Kidney epithelial cell (primary cell): ENCODE measurements around the gene CTXN1. TPM values are rescaled to one million over a fixed set of nuclear protein-coding genes. Genes with fewer than 3 reads are reported as not detected.

ENCODE experiments used
- DNase-seq: peaks from one replicate; pipeline ENCODE4 v3.0.0-alpha.2; 2010; ENCODE audit warnings: low read depth
- H3K27me3 ChIP-seq: 2 replicates; pipeline ENCODE4 v1.6.0; 2011; ENCODE audit warnings: low read length; ENCODE audit not compliant: control insufficient read depth, insufficient read depth
- H3K36me3 ChIP-seq: 2 replicates; pipeline ENCODE4 v1.5.1; 2011; ENCODE audit warnings: low read length; ENCODE audit not compliant: control insufficient read depth, insufficient read depth
- H3K4me3 ChIP-seq: 2 replicates; pipeline ENCODE4 v1.5.1; 2011; ENCODE audit warnings: low read depth, mild to moderate bottlenecking, control low read depth, low read length
- CTCF ChIP-seq: IDR thresholded peaks from 2 replicates; pipeline ENCODE4 v1.5.1; 2011; ENCODE audit warnings: mild to moderate bottlenecking, moderate library complexity, low read length, control low read depth, inconsistent platforms; ENCODE audit not compliant: insufficient read depth, poor library complexity, severe bottlenecking
- total RNA-seq: library from RNA; depleted of rRNA; stranded (reverse); fragments of >200 nt; gene quantifications from 2 replicates; pipeline ENCODE4 v1.2.3, GENCODE V29; 2015

CTXN1 gene
- total RNA-seq, 1 donor from 2014 or later = 16.1 TPM

DNA sequence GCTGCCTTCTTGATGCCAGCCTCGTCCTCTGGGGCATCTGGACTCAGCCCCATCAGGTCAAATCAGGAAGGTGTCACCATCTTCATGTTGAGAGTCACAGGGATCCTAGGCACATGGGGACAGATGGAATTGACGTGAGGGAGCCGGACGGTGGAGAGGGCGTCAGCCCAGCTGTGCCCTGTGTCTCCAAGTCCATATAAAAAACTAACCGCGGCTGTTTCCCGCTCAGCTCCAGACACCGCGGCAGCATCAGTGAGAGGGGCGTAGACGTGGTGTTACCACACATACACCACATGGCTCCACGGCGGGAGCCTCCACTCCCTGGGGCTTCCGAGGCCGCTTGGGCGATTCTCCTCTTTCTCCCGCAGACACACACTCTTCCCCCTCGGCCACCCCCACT, 46.1 kb downstream of the CTXN1 start:
- TF ChIP-seq CTCF = no peak
- DNase-seq = no peak
- H3K4me3 ChIP-seq = no peak overlapping the region
- H3K27me3 ChIP-seq = peaks cover 4% of the 10 kb centered on the region
- no peaks in the 10 kb centered on the region for H3K36me3 ChIP-seq

- Histone ChIP-seq H3K4me3 (no peak overlapping the region), H3K36me3 (no peaks in the 10 kb centered on the region), H3K27me3 (peaks cover 9% of the 10 kb centered on the region)
- TF ChIP-seq CTCF = no peak
- DNase-seq = no peak
Measured at GRCh38 chr19:7879111-7879807, 46.7 kb downstream of the CTXN1 start.

DNA sequence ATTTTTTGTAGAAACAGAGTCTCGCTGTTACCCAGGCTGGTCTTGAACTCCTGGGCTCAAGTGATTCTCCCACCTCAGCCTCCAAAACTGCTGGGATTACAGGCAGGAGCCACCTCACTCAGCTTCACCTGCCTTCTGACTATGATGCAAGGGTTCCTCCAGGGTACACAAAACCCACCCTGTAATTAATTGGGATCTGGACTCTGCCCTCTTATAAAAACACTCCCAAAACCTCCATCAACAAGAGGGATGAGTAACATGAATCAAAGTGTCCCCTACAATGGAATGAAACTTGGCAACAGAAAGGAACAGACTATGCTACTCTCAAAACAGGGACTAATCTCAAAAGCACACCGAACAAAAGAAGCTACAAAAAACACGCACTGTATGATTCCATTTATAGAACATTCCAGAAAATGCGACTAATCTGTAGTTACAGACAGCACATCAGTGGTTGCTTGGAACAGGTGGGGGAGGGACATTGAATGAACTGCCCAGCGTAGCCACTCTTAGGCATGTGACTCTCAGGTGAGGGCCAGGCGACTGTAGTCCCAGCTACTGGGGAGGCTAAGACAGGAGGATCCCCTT, 48.6 kb downstream of the CTXN1 start:
- peaks cover 24% of the 10 kb centered on the region for H3K27me3 ChIP-seq
- no peak for DNase-seq
- H3K4me3 ChIP-seq = no peak overlapping the region
- no peaks in the 10 kb centered on the region for H3K36me3 ChIP-seq
- TF ChIP-seq CTCF = no peak

GRCh38 chr19:7874897-7875273, 51.0 kb downstream of the CTXN1 start:
- Histone ChIP-seq H3K27me3 (peaks cover 24% of the 10 kb centered on the region), H3K36me3 (no peaks in the 10 kb centered on the region), H3K4me3 (peak overlapping the region; percentile 52)
- DNase-seq = no peak
- no peak for TF ChIP-seq CTCF

Other genes starting within 250 kb of the CTXN1 start
- not detected in 2 replicates for gene MCEMP1, start 249.0 kb downstream of the CTXN1 start, total RNA-seq
- gene TRAPPC5, start 245.3 kb downstream of the CTXN1 start, total RNA-seq = 117 and 148 TPM in 2 replicates
- gene FCER2, start 224.0 kb downstream of the CTXN1 start, total RNA-seq = not detected in 2 replicates
- not detected in 2 replicates for gene CLEC4G, start 194.0 kb downstream of the CTXN1 start, total RNA-seq
- gene CD209, start 178.6 kb downstream of the CTXN1 start, total RNA-seq = 0.04 and 0.07 TPM in 2 replicates
- gene CLEC4M, start 162.9 kb downstream of the CTXN1 start, total RNA-seq = 0.27 TPM in 1 of 2 replicates, not detected in the other
- gene EVI5L, start 95.9 kb downstream of the CTXN1 start, total RNA-seq = 9.9 and 16.4 TPM in 2 replicates
- 1.0 and 1.2 TPM in 2 replicates for gene PRR36, start 51.7 kb downstream of the CTXN1 start, total RNA-seq
- gene LRRC8E, start 37.6 kb downstream of the CTXN1 start, total RNA-seq = 11.6 and 15.1 TPM in 2 replicates
- gene MAP2K7, start 22.3 kb downstream of the CTXN1 start, total RNA-seq = 15.0 and 19.7 TPM in 2 replicates
- 0.14 and 4.5 TPM in 2 replicates for gene TGFBR3L, start 11.3 kb downstream of the CTXN1 start, total RNA-seq
- 32.0 and 33.3 TPM in 2 replicates for gene SNAPC2, start 5.8 kb downstream of the CTXN1 start, total RNA-seq
- gene TIMM44, start 17.5 kb upstream of the CTXN1 start, total RNA-seq = 80.5 and 83.9 TPM in 2 replicates
- gene ELAVL1, start 79.5 kb upstream of the CTXN1 start, total RNA-seq = 62.3 and 65.9 TPM in 2 replicates
- not detected in 2 replicates for gene CCL25, start 126.6 kb upstream of the CTXN1 start, total RNA-seq
- 0.04 and 2.9 TPM in 2 replicates for gene FBN3, start 223.5 kb upstream of the CTXN1 start, total RNA-seq